ENCODE data around the gene GULP1.

The GULP1 gene

DNA sequence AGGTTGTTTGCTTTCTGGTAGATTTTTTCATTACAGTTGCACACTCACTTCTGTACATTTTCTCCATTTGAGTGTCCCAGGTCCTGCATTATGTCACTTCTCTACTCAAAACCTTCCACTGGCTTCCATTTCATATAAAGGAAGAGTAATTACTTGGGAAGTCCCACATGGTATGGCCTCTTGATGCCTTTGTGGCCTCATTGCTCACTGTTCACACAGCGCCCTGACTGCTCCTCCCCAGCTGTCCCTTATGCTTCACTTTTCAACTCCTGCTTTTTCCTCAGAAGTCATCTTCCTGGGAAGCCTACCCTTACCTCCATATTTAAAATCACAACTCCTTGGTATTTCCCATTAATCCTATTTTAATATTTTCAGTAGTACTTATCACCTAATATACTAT is 24.7 kb downstream of the GULP1 start:
- H3K4me1 ChIP-seq, result no peaks in the 10 kb centered on the region
- TF ChIP-seq, protein P1, sequence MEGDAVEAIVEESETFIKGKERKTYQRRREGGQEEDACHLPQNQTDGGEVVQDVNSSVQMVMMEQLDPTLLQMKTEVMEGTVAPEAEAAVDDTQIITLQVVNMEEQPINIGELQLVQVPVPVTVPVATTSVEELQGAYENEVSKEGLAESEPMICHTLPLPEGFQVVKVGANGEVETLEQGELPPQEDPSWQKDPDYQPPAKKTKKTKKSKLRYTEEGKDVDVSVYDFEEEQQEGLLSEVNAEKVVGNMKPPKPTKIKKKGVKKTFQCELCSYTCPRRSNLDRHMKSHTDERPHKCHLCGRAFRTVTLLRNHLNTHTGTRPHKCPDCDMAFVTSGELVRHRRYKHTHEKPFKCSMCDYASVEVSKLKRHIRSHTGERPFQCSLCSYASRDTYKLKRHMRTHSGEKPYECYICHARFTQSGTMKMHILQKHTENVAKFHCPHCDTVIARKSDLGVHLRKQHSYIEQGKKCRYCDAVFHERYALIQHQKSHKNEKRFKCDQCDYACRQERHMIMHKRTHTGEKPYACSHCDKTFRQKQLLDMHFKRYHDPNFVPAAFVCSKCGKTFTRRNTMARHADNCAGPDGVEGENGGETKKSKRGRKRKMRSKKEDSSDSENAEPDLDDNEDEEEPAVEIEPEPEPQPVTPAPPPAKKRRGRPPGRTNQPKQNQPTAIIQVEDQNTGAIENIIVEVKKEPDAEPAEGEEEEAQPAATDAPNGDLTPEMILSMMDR (IDR thresholded peaks at IDR 0.05; ENCODE audit: low read depth, low read length), result no peak
- no peaks in the 10 kb centered on the region for H3K9me3 ChIP-seq

DNA sequence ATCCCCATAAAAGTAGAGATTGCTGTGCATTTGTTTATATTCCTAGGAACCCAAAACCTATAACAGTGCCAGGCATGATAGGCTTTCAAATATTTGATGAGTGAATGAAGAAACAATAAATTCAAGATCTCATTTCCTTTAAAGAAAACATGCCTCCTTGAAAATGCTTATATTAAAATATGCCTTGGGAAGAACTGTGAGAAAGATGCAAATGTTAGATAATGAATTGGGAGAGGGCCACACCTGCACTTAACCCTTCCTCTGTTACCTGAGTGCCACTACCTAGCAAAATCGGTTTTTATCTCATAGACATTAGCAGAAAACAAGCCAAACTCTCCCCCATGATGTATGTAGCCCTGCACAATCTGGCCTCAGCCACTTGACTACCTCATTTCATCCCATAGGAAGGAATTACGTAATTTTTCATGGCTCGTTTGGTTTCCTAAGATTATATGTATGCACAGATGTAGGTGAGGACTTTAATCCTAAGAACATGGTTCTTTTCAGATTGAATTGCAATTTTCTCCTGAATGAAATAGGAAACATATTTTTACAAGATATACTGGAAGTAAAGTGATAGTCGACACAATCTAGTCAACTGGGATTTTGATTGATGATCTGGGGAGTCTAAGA is 25.2 kb downstream of the GULP1 start:
- TF ChIP-seq, protein P1 (IDR thresholded peaks at IDR 0.05; ENCODE audit: low read depth, low read length), result no peak
- Histone ChIP-seq H3K27me3 (no peaks in the 10 kb centered on the region), H3K4me1 (no peaks in the 10 kb centered on the region), H3K9me3 (no peaks in the 10 kb centered on the region), H3K36me3 (no peaks in the 10 kb centered on the region), H3K4me3 (ENCODE audit: low read depth, low read length) (no peak overlapping the region)
- no peak for DNase-seq

More for the DNA sequence above, 24.7 kb downstream of the GULP1 start:
- Histone ChIP-seq H3K4me3 (ENCODE audit: low read depth, low read length) (no peak overlapping the region), H3K36me3 (no peaks in the 10 kb centered on the region), H3K27me3 (no peaks in the 10 kb centered on the region)
- no peak for DNase-seq

DNA sequence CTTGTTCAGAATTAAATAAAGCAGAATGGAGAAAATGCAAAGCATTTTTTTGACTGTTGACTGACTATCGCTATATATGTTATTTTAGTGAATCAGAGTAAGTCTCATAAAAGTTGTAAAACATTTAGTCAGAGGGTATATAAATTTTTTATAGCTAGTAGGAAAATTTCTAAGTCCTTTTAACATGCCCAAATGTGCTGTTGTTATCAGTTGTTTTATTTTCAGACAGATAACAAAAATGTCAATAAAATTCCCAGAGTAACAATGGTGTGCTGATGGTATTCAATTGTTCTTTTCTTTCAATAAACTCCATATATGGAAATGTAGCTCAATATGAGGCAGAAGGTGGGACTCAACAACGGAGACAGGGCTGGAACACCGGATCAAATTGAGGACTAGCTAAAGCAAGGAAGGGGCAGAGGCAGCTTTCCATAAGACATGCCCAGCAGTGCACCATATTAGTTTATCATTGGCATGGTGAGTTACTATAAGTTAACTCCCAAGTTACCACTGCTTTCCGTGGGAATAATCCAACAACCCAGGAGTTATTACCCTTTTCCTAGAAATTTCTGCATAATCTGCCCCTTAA is 26.6 kb downstream of the GULP1 start:
- no peaks in the 10 kb centered on the region for H3K4me1 ChIP-seq
- H3K9me3 ChIP-seq, result no peaks in the 10 kb centered on the region
- TF ChIP-seq, protein P1 (IDR thresholded peaks at IDR 0.05; ENCODE audit: low read depth, low read length), result no peak
- H3K4me3 ChIP-seq (ENCODE audit: low read depth, low read length), result no peak overlapping the region
- no peaks in the 10 kb centered on the region for H3K36me3 ChIP-seq
- no peak for DNase-seq
- H3K27me3 ChIP-seq, result no peaks in the 10 kb centered on the region

DNA sequence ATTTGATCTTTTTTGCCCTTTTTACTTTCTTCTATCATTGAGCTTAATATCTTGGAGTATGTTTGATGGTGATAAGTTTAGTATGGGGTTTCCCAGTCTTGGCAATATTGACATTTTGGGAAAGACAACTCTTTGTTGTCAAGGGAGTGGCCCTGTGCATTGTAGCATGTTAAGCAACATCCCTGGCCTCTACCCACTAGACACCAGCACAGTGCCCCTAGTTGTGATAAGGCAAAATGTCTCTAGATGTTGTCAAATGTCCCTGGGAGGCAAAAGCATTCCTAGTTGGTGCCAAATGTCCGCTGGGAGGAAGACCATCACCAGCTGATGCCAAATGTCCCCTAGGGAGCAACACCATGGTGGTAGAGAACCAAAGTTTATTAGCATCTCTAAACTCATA is 28.2 kb downstream of the GULP1 start:
- Histone ChIP-seq H3K4me3 (ENCODE audit: low read depth, low read length) (no peak overlapping the region), H3K4me1 (peaks cover 3% of the 10 kb centered on the region; the same call in 1 of the 2 replicates), H3K27me3 (no peaks in the 10 kb centered on the region), H3K9me3 (no peaks in the 10 kb centered on the region), H3K36me3 (no peaks in the 10 kb centered on the region)
- DNase-seq, result no peak
- TF ChIP-seq, protein P1 (IDR thresholded peaks at IDR 0.05; ENCODE audit: low read depth, low read length), result peak; percentile 37

DNA sequence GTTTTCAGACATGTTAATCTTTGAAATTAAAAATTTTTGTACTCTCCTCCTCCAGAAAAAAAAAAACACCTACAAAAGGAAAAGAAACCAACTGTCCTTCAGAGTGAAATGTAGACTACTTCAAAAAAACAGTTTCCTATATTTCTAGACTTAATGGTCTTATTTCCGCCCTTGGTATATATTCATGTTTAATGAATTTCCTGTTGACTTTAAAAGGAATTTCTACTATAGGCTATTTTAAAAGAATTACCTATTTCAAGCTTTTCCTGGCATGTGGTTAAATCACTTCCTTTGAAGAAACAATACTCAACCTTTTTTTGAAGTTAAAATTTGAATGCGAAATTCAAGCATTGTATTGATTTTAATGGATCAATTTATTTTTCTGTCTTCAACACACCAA is 29.2 kb downstream of the GULP1 start:
- TF ChIP-seq, protein P1 (IDR thresholded peaks at IDR 0.05; ENCODE audit: low read depth, low read length), result no peak
- Histone ChIP-seq H3K36me3 (no peaks in the 10 kb centered on the region), H3K27me3 (no peaks in the 10 kb centered on the region), H3K4me3 (ENCODE audit: low read depth, low read length) (no peak overlapping the region), H3K4me1 (peaks cover 5% of the 10 kb centered on the region), H3K9me3 (no peaks in the 10 kb centered on the region)
- no peak for DNase-seq

Data from BE2C (cell line).